Activated CD4-positive, alpha-beta memory T cell treated with anti-CD3 and anti-CD28 coated beads, Interleukin-2, amount 10 ng/mL, durations not matched to agents 7 days and 5 days (primary cell): ENCODE measurements around the gene LCN12. TPM values are rescaled to one million over a fixed set of nuclear protein-coding genes. Genes with fewer than 3 reads are reported as not detected.

Experiments used
- CTCF ChIA-PET: fragments of 350-600 bp; sonication (Branson Sonifier 250); formaldehyde crosslinking; loops from one replicate; lab custom pipeline; 2021; ENCODE audit warnings: antibody characterized with exemption, inconsistent platforms; lab: Charles Lee
- POLR2A ChIA-PET: fragments of 350-600 bp; sonication (Branson Sonifier 250); formaldehyde crosslinking; loops from one replicate; lab custom pipeline; 2021; ENCODE audit warnings: antibody characterized with exemption; lab: Charles Lee
- DNase-seq: peaks from one replicate; pipeline ENCODE4 v3.0.0-alpha.2; 2020
- H3K27ac Mint-ChIP-seq: one replicate; pipeline ENCODE4 v1.8.0; 2021; ENCODE audit warnings: mild to moderate bottlenecking, mixed read lengths
- H3K27me3 Mint-ChIP-seq: one replicate; pipeline ENCODE4 v1.8.0; 2021; ENCODE audit warnings: mixed read lengths
- H3K36me3 Mint-ChIP-seq: one replicate; pipeline ENCODE4 v1.8.0; 2021; ENCODE audit warnings: low read depth, mixed read lengths
- H3K4me1 Mint-ChIP-seq: one replicate; pipeline ENCODE4 v1.8.0; 2021; ENCODE audit warnings: mixed read lengths
- H3K4me3 Mint-ChIP-seq: one replicate; pipeline ENCODE4 v1.8.0; 2021; ENCODE audit warnings: mild to moderate bottlenecking, mixed read lengths
- H3K9me3 Mint-ChIP-seq: one replicate; pipeline ENCODE4 v1.8.0; 2021; ENCODE audit warnings: mixed read lengths
- total RNA-seq, 2 experiments: library from RNA; stranded (reverse); gene quantifications; one replicate each; pipeline ENCODE4 v1.2.3, GENCODE V29; 2021

The LCN12 gene
- total RNA-seq, 2 experiments from 2014 or later = 2.5 to 2.9 TPM

DNA sequence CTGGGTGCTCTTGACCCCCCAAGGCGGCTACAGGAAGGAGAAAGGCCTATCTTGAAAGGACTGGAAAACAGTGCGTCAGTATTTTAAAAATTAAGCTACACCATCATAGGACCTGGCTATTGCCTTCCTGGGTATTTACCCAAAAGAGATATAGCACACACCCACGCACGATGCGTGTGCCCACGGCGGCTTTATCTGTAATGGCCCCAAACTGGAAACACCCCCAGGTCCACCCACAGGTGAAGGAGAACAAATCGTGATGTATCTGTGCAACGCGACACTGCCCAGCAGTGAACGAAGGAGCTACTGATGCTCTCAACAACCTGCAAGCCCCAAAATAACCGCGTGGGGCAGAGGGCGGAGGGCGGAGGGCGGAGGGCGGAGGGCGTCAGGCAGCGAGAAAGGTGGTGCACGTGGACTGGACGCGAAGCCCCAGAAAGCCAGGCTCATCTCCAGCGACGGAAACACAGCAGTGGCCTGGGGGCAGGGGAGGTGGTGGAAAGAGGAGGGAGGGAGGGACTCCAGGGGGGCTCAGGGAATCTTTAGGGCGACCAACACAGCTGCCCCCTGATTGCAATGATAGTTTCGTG, 12.9 kb downstream of the LCN12 start:
- peaks cover 2% of the 10 kb centered on the region for H3K27me3 Mint-ChIP-seq
- ChIA-PET POLR2A (interaction anchor here (0.6 to 7.9 kb wide), 7 partner anchors 10 to 237 kb away, joined by 3 to 70 read pairs (median 3); partner anchors contain the start of genes CLIC3, FBXW5 and PTGDS), CTCF (interaction anchor here (0.7 to 2.0 kb wide), 4 partner anchors 11 to 156 kb away, joined by 3 to 9 read pairs (median 6); no protein-coding TSS in a partner anchor)
- peak overlapping the region; percentile 66 for H3K27ac Mint-ChIP-seq
- H3K9me3 Mint-ChIP-seq = no peaks in the 10 kb centered on the region
- no peak for DNase-seq
- peaks cover 48% of the 10 kb centered on the region for H3K4me1 Mint-ChIP-seq
- H3K36me3 Mint-ChIP-seq = no peaks in the 10 kb centered on the region
- H3K4me3 Mint-ChIP-seq = peak overlapping the region; percentile 4

DNA sequence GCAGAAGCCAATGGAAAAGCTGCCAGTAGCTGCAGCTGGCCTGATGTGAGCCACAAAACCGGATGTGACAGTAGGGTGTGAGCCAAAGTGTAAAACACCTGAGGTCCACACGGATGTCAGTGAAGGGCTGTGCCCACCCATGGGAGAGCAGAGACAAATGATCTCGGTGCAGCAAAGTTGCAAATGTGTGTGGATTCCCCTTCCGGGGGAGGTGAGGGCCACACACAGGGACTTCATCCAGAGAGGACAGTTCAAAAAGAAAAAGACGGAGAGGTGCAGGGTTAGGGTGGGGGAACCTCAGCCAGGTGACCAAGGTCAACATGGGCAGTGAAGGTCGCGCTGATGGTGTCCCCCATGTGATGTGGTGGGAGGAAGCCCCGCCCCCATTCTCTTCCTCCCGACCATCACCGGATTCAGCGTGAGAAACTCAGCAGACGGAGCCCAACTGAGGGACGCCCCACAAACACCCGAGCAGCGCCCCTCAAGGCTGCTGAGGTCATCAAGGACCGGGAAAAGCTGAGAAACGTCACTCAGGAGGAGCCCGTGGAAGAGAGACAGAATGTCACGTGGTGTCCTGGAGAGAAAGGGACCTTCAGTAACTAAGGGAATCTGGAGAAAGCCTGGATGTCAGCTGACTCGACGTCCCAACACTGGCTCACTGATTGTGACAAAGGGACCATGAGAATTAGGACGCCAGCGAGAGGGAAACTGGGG, 13.9 kb downstream of the LCN12 start:
- peak overlapping the region; percentile 55 for H3K4me3 Mint-ChIP-seq
- peak; percentile 65 for DNase-seq

DNA sequence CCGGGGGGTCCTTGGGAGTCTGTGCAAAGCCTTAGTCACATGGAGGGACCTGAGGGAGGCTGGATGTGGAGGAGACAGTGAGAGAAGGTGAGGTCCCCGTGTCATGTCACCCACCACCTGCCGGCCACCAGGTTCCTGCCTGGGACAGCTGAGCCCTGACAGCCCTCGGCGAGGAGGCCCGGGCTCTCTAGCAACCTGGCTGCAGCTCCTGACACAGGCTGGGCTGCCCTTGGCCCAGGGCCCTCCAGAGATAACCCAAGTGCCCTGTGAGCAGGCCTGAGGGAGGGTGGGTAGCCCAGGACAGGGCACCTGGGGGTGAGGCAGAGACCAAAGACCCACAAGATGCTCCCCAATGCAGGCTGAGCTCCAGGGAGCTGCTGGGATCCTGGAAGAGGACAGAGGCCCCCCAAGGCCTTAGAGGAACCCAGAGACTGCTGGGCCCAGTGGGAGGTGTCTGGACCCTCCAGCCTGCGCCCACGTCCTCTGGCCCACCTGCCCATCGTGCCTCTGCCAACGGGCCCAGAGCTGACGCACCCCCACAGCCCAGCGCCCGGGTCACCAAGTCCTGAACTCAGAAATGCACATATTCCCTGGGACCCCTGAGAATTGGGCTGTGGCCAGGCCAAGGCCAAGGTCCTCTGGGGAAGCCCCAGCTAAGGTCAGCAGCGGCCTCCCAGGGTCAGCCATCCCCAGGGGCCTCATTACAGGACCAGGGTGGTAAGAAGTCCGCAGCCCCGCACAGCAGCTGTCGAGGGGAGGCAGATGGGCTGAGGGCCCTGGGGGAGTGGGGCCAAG, 16.5 kb downstream of the LCN12 start:
- H3K4me3 Mint-ChIP-seq = no peak overlapping the region
- H3K4me1 Mint-ChIP-seq = peaks cover 22% of the 10 kb centered on the region
- no peaks in the 10 kb centered on the region for H3K9me3 Mint-ChIP-seq
- H3K27me3 Mint-ChIP-seq = peaks cover 2% of the 10 kb centered on the region
- ChIA-PET CTCF (interaction anchor here (1.0 kb wide), 1 partner anchor 178 kb away, joined by 3 read pairs; the partner anchor contains the start of gene TMEM141), POLR2A (interaction anchor here (0.5 to 1.2 kb wide), 2 partner anchors 14 to 54 kb away, joined by 3 read pairs; no protein-coding TSS in a partner anchor)
- DNase-seq = no peak
- H3K36me3 Mint-ChIP-seq = no peaks in the 10 kb centered on the region
- no peak overlapping the region for H3K27ac Mint-ChIP-seq

More for the DNA sequence above, 13.9 kb downstream of the LCN12 start:
- Mint-ChIP-seq H3K4me1 (peaks cover 41% of the 10 kb centered on the region), H3K27ac (peak overlapping the region; percentile 93), H3K27me3 (peaks cover 2% of the 10 kb centered on the region), H3K36me3 (no peaks in the 10 kb centered on the region), H3K9me3 (no peaks in the 10 kb centered on the region)
- ChIA-PET POLR2A (interaction anchor here (0.6 to 7.9 kb wide), 5 partner anchors 9 to 80 kb away, joined by 3 to 70 read pairs (median 5); partner anchors contain the start of genes FBXW5 and PTGDS), CTCF (interaction anchor here (0.6 to 2.5 kb wide), 8 partner anchors 10 to 238 kb away, joined by 3 to 10 read pairs (median 3); no protein-coding TSS in a partner anchor)

DNA sequence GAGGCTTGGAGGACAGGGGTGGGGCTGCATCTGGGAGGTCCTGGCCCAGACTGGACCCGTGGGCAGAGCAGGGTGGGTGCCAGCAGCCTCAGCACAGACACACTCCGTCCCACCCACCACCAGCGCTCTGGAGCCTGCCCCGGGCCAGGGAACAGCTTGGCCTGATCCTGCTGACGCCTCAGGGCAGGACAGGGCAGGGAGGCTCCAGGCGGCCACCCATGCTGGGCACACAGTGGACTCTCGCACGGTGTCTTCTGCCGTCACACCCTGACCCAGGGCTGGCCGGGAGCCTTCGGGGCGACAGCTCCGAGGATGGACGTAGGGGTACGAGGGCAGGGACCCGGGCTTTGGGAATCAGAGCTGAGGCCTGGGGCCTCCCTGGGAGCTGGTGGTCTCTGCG, 17.1 kb downstream of the LCN12 start:
- peaks cover 26% of the 10 kb centered on the region for H3K4me1 Mint-ChIP-seq
- ChIA-PET CTCF (no interaction called here), POLR2A (interaction anchor here (1.2 kb wide), 1 partner anchor 14 kb away, joined by 3 read pairs; no protein-coding TSS in a partner anchor)
- peaks cover 2% of the 10 kb centered on the region for H3K27me3 Mint-ChIP-seq
- H3K27ac Mint-ChIP-seq = no peak overlapping the region
- DNase-seq = no peak
- no peaks in the 10 kb centered on the region for H3K9me3 Mint-ChIP-seq
- H3K4me3 Mint-ChIP-seq = no peak overlapping the region
- no peaks in the 10 kb centered on the region for H3K36me3 Mint-ChIP-seq

DNA sequence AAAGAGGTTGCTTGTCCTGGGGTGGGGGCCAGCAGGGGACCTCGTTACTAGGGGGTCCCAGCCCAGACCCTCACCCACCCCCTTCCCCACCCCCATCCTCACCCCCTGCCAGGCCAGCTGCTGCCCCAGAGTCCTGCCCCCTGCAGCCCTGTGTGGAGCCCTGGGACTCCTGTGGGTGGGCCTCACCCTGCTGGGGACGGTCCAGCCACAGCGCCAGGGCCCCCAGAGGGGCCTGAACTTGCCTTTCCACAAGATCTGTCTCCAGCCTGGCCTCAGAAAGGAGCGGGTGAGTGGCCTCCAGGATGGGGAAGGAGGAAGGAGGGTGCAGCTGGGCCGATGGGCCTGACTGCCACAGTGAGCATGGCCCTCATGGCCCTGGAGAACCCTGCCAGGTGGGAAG, 17.7 kb downstream of the LCN12 start:
- no peaks in the 10 kb centered on the region for H3K36me3 Mint-ChIP-seq
- POLR2A ChIA-PET = interaction anchor here (1.5 kb wide), 1 partner anchor 22 kb away, joined by 3 read pairs; no protein-coding TSS in a partner anchor
- H3K4me1 Mint-ChIP-seq = peaks cover 26% of the 10 kb centered on the region
- H3K4me3 Mint-ChIP-seq = no peak overlapping the region
- CTCF ChIA-PET = interaction anchor here (0.6 kb wide), 1 partner anchor 8 kb away, joined by 3 read pairs; no protein-coding TSS in a partner anchor
- H3K27ac Mint-ChIP-seq = no peak overlapping the region
- peaks cover 2% of the 10 kb centered on the region for H3K27me3 Mint-ChIP-seq
- no peaks in the 10 kb centered on the region for H3K9me3 Mint-ChIP-seq
- DNase-seq = no peak

DNA sequence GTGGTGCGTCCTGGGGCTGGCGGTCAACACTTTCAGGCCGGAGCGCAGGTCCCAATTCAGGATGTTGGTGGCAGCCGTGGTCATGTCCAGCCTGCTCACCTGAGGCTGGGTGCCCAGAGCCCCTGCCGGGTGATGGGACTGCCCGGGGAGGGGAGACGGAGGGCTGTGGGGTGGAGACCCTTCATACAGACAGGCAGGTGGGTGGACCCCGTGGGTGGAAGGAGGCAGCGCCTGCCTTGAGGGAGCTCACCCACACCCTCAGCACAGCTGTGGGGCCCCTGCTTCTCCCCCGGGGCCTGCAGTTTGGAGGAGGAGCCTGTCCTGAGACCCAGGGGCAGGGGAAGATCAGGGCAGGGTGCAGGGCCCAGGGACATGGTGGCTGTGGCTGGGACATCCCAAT, 18.3 kb downstream of the LCN12 start:
- H3K4me1 Mint-ChIP-seq = peaks cover 30% of the 10 kb centered on the region
- H3K27ac Mint-ChIP-seq = no peak overlapping the region
- no peak for DNase-seq
- H3K27me3 Mint-ChIP-seq = peaks cover 2% of the 10 kb centered on the region
- H3K9me3 Mint-ChIP-seq = no peaks in the 10 kb centered on the region
- H3K4me3 Mint-ChIP-seq = no peak overlapping the region
- H3K36me3 Mint-ChIP-seq = no peaks in the 10 kb centered on the region
- CTCF ChIA-PET = no interaction called here
- POLR2A ChIA-PET = interaction anchor here (1.5 kb wide), 1 partner anchor 21 kb away, joined by 3 read pairs; no protein-coding TSS in a partner anchor

DNA sequence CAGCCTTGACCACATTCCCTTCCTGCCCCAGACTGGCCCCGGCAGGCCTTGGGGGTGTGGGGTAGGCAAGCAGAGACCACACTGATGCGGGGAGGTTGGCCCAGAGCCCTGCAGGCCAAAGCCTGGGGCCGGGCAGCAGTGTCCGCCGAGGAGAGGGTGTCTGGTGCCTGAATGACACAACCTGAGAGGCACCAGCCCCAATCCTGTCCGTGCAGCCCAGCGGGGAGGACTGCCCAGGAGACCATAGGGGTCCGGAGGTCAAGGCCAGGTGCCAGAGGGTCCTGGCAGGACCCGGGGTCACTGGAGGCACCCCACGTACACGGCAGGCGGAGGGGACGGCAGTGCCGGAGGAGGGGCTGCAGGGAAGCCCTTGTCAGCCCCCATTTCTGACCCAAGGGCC, 19.7 kb downstream of the LCN12 start:
- POLR2A ChIA-PET = no interaction called here

DNA sequence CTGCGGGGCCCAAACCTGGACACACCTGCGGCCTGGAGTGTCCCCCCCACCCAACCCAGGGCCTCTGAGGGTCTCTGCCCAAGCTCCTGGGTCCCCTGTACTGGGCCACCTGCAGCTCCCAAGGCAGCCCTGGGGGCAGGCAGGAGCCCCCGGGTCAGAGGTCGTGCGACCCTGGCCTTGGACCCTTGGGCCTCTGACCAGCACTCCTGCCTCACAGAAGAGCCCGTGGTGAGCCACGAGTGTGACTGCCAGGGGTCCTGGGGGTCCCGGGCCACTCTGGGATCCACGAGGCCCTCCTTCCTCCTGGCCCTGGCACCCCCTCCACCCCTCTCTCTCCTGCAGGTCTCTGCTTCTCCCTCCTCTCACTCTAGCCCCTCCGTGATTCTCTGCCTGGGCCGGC, 20.3 kb downstream of the LCN12 start:
- no peaks in the 10 kb centered on the region for H3K9me3 Mint-ChIP-seq
- DNase-seq = no peak
- ChIA-PET CTCF (interaction anchor here (1.0 kb wide), 1 partner anchor 57 kb away, joined by 3 read pairs; no protein-coding TSS in a partner anchor), POLR2A (no interaction called here)
- peaks cover 32% of the 10 kb centered on the region for H3K4me1 Mint-ChIP-seq
- H3K27me3 Mint-ChIP-seq = peaks cover 1% of the 10 kb centered on the region
- H3K36me3 Mint-ChIP-seq = no peaks in the 10 kb centered on the region
- no peak overlapping the region for H3K27ac Mint-ChIP-seq
- H3K4me3 Mint-ChIP-seq = no peak overlapping the region

More for the DNA sequence above, 19.7 kb downstream of the LCN12 start:
- H3K4me1 Mint-ChIP-seq = peaks cover 31% of the 10 kb centered on the region
- no peak overlapping the region for H3K27ac Mint-ChIP-seq
- no peaks in the 10 kb centered on the region for H3K9me3 Mint-ChIP-seq
- H3K36me3 Mint-ChIP-seq = no peaks in the 10 kb centered on the region
- no peak overlapping the region for H3K4me3 Mint-ChIP-seq
- CTCF ChIA-PET = interaction anchor here (1.0 kb wide), 1 partner anchor 58 kb away, joined by 3 read pairs; no protein-coding TSS in a partner anchor
- peaks cover 1% of the 10 kb centered on the region for H3K27me3 Mint-ChIP-seq
- DNase-seq = no peak

DNA sequence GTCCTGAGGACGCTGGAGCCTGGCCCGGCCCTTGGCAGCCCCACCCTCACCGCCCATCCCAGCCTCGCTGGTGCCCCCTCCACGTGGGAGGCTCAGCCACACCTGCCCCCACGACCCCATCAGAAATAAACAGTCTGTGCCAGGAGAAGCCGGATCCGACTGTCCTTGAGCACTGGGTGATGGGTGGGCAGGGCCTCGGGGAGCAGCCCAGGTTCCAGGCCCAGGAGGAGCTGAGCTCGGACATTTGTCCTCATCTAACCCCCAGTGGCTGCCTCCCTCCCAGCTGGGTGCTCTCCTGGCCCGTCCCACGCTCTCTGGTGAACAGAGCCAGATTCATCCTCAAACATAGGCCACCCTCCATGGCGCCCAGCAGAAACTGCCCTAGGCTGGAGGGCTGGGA, 20.7 kb downstream of the LCN12 start:
- no peak for DNase-seq
- no peaks in the 10 kb centered on the region for H3K9me3 Mint-ChIP-seq
- H3K27me3 Mint-ChIP-seq = peaks cover 1% of the 10 kb centered on the region
- CTCF ChIA-PET = interaction anchor here (1.0 kb wide), 1 partner anchor 57 kb away, joined by 3 read pairs; no protein-coding TSS in a partner anchor
- H3K27ac Mint-ChIP-seq = no peak overlapping the region
- no peaks in the 10 kb centered on the region for H3K36me3 Mint-ChIP-seq
- no peak overlapping the region for H3K4me3 Mint-ChIP-seq
- H3K4me1 Mint-ChIP-seq = peaks cover 33% of the 10 kb centered on the region
- POLR2A ChIA-PET = no interaction called here

DNA sequence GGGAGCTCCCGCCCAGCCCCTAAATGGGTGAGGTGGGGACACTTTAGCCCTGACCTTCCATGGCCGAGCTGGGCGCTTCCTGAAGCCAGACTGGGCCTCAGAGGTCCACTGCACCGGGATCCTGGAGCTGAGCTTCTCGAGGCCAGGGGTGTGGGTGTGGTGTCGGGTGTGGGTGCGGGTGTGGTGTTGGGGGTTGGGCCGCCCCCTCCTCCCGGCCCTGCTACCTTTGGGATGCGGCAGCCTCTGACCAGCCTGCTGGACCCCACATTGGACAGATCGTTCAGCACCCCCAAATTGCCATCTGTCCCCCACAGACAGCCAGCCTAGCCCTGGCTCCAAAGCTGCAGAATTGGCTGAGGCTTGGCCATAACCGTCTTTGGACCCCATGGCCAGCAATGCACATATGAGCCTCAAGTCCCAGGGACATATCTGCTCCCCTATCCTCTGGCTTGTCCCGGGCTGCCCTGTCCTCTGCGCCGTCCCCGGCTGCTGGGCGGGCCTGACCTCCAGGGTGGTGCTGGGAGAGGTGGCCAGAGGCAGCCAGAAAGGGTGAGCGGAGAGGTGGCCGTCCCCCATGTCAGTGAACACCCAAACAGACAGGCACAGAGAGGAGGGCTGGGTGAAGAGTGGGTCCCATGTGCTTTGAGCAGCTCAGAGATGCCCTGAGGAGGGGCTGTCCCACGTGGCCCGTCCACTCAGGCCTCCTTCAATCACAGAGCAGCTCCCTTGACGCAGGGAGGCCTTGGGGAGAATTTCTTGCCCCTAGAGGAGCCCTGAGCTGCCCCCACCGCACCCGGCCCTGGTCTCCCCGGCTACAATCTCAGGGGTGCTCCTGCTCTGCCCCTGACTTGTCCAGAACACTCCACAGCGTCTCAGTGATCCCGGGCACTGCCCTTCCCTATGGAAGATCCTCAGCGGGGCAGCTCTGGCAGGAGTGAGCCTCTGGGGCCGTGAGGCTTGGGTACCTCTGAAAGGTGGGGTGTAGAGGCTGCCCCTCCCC, 21.8 kb downstream of the LCN12 start:
- H3K27ac Mint-ChIP-seq = no peak overlapping the region
- H3K4me1 Mint-ChIP-seq = peaks cover 33% of the 10 kb centered on the region
- peaks cover 1% of the 10 kb centered on the region for H3K27me3 Mint-ChIP-seq
- H3K9me3 Mint-ChIP-seq = no peaks in the 10 kb centered on the region
- no peak for DNase-seq
- CTCF ChIA-PET = interaction anchor here (1.0 to 3.8 kb wide), 8 partner anchors 14 to 94 kb away, joined by 3 to 27 read pairs (median 10); partner anchors contain the start of gene PAXX
- POLR2A ChIA-PET = interaction anchor here (0.9 to 4.2 kb wide), 9 partner anchors 11 to 267 kb away, joined by 3 to 70 read pairs (median 6); partner anchors contain the start of genes CLIC3, FUT7, PAXX and TUBB4B
- H3K36me3 Mint-ChIP-seq = no peaks in the 10 kb centered on the region
- H3K4me3 Mint-ChIP-seq = no peak overlapping the region
